T-helper 2 cell treated with Interferon-gamma antibody and Interleukin-4, amounts not matched to agents 5 μg/mL and 100 μg/mL, for 36 hours (primary cell): ENCODE measurements around the gene HOGA1.

Experiments used
- DNase-seq: peaks from one replicate; pipeline ENCODE4 v3.0.0; 2021; ENCODE audit warnings: low spot score
- H3K27ac Mint-ChIP-seq: one replicate; pipeline ENCODE4 v1.8.0; 2021; ENCODE audit warnings: mild to moderate bottlenecking, mixed read lengths
- H3K27me3 Mint-ChIP-seq: one replicate; pipeline ENCODE4 v1.8.0; 2021; ENCODE audit warnings: low read depth, mixed read lengths
- H3K36me3 Mint-ChIP-seq: one replicate; pipeline ENCODE4 v1.8.0; 2021; ENCODE audit warnings: low read depth, mixed read lengths
- H3K4me1 Mint-ChIP-seq: one replicate; pipeline ENCODE4 v1.8.0; 2021; ENCODE audit warnings: low read depth, mixed read lengths
- H3K4me3 Mint-ChIP-seq: one replicate; pipeline ENCODE4 v1.8.0; 2022; ENCODE audit warnings: mild to moderate bottlenecking, moderate library complexity, mixed read lengths
- H3K9me3 Mint-ChIP-seq: one replicate; pipeline ENCODE4 v1.8.0; 2021; ENCODE audit warnings: mixed read lengths

Gene HOGA1

GRCh38 chr10:97580421-97581367 lies 3.5 kb upstream of the HOGA1 start:
- Mint-ChIP-seq H3K27ac (no peak overlapping the region), H3K4me1 (no peaks in the 10 kb centered on the region), H3K4me3 (no peak overlapping the region), H3K9me3 (no peaks in the 10 kb centered on the region), H3K27me3 (peaks cover 4% of the 10 kb centered on the region), H3K36me3 (no peaks in the 10 kb centered on the region)
- no peak for DNase-seq

GRCh38 chr10:97582169-97582568 lies 2.0 kb upstream of the HOGA1 start:
- DNase-seq, result no peak
- Mint-ChIP-seq H3K4me1 (no peaks in the 10 kb centered on the region), H3K9me3 (no peaks in the 10 kb centered on the region)

DNA sequence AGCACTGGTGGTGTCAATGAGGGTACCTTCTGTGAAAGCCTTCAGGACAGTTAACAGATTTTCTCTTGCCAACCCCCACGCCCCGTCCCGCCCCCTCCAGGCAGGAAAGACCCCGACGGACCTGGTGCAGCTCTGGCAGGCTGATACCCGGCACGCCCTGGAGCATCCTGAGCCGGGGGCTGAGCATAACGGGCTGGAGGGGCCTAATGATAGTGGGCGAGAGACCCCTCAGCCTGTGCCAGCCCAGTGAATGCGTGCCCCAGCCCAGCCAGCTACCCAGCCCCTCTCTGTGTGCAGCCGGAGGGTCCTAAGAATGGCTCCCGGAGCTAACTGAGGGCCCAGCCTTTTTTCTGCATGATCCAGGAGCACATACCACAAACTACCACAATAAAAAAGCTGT lies 713 bp upstream of the HOGA1 start:
- DNase-seq, result no peak
- H3K9me3 Mint-ChIP-seq, result no peaks in the 10 kb centered on the region
- no peaks in the 10 kb centered on the region for H3K4me1 Mint-ChIP-seq
- no peak overlapping the region for H3K4me3 Mint-ChIP-seq
- no peak overlapping the region for H3K27ac Mint-ChIP-seq
- H3K36me3 Mint-ChIP-seq, result no peaks in the 10 kb centered on the region
- peaks cover 2% of the 10 kb centered on the region for H3K27me3 Mint-ChIP-seq

More at GRCh38 chr10:97582169-97582568, 2.0 kb upstream of the HOGA1 start:
- no peak overlapping the region for H3K4me3 Mint-ChIP-seq
- peaks cover 4% of the 10 kb centered on the region for H3K27me3 Mint-ChIP-seq
- H3K36me3 Mint-ChIP-seq, result no peaks in the 10 kb centered on the region
- H3K27ac Mint-ChIP-seq, result no peak overlapping the region

DNA sequence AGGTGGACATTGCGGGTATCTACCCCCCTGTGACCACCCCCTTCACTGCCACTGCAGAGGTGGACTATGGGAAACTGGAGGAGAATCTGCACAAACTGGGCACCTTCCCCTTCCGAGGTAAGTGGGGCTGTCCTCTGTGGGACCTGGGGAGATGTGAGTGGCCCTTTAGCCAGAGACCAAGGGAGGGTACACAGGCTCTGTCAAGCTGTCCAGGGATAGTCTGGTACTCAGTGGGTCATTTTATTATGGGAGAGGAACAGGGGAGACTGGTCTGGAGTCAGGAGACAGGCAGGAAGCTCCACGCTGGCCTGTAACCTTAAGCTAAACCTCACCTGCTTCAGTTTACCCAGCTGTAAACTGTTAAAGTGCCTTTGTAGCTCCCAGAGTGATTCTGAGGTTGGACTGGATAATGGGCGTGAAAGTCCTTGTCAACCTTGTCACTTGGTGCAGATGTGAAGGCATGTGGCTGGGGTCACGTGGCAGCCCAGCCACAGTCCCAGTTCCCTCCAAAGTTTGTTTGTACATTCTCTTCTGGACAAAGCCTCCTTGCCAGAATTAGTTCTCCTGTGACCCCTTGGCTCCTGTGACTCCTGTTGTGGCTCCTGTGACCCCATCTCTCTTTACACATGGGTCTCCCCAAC lies 729 bp downstream of the HOGA1 start:
- no peak overlapping the region for H3K4me3 Mint-ChIP-seq
- no peaks in the 10 kb centered on the region for H3K27me3 Mint-ChIP-seq
- no peak overlapping the region for H3K27ac Mint-ChIP-seq
- DNase-seq, result no peak
- H3K4me1 Mint-ChIP-seq, result no peaks in the 10 kb centered on the region
- H3K9me3 Mint-ChIP-seq, result no peaks in the 10 kb centered on the region
- no peaks in the 10 kb centered on the region for H3K36me3 Mint-ChIP-seq

GRCh38 chr10:97585439-97585811 lies 1.2 kb downstream of the HOGA1 start:
- Mint-ChIP-seq H3K36me3 (no peaks in the 10 kb centered on the region), H3K4me1 (no peaks in the 10 kb centered on the region), H3K4me3 (no peak overlapping the region), H3K27me3 (no peaks in the 10 kb centered on the region), H3K9me3 (no peaks in the 10 kb centered on the region), H3K27ac (no peak overlapping the region)
- DNase-seq, result no peak

DNA sequence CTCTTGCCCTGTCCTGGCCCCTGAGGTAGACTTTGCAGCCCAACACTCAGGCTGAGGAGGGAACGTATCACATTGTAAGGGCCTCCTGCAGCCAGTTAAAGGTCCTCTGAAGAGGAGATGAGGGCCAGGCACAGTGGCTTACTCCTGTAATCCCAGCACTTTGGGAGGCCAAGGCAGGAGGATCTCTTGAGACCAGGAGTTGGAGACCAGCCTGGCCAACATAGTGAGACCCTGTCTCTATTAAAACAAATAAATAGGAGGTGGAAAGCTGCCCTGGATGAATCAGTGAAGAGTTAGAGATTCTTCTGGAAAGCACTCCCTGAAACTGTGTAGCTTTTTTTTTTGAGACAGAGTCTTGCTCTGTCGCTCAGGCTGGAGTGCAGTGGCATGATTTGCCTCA lies 3.0 kb downstream of the HOGA1 start:
- Mint-ChIP-seq H3K36me3 (no peaks in the 10 kb centered on the region), H3K9me3 (no peaks in the 10 kb centered on the region), H3K4me3 (no peak overlapping the region), H3K27me3 (no peaks in the 10 kb centered on the region), H3K27ac (no peak overlapping the region), H3K4me1 (no peaks in the 10 kb centered on the region)
- no peak for DNase-seq

DNA sequence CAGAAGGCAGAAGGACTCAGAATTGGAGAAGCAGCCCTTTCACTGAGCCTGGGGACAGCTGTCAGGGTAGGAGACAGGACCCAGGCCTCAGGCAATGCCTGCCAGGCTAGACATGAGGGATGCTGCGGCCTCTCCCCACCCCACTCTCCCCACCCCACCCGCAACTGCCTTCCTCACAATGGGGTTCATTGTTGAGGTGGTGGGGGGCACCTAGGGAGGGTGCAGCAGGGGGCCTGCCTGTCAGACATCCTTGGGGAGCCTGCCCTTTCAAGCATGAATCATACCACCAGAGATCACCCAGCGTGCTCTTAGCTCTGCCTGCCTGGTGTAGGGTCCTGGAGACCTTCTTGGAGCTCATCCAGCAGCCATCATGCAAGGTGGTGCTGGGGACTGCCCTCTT lies 5.3 kb downstream of the HOGA1 start, which contains the start of gene C10orf62:
C10orf62 (plus strand) TSS at position 243 of the 400 bp plus-strand sequence. CDS start 177 bp downstream, outside the sequence.
- DNase-seq, result no peak
- no peaks in the 10 kb centered on the region for H3K27me3 Mint-ChIP-seq
- H3K9me3 Mint-ChIP-seq, result no peaks in the 10 kb centered on the region
- no peak within 1 kb of the TSS for H3K27ac Mint-ChIP-seq
- H3K4me1 Mint-ChIP-seq, result no peaks in the 10 kb centered on the region
- no peak within 1 kb of the TSS for H3K4me3 Mint-ChIP-seq
- H3K36me3 Mint-ChIP-seq, result no peaks in the 10 kb centered on the region

GRCh38 chr10:97590082-97590747 lies 6.0 kb downstream of the HOGA1 start:
- no peak for DNase-seq
- H3K9me3 Mint-ChIP-seq, result no peaks in the 10 kb centered on the region
- no peaks in the 10 kb centered on the region for H3K27me3 Mint-ChIP-seq
- H3K4me1 Mint-ChIP-seq, result no peaks in the 10 kb centered on the region
- H3K4me3 Mint-ChIP-seq, result no peak overlapping the region
- no peaks in the 10 kb centered on the region for H3K36me3 Mint-ChIP-seq
- no peak overlapping the region for H3K27ac Mint-ChIP-seq

GRCh38 chr10:97590748-97591495 lies 6.7 kb downstream of the HOGA1 start:
- Mint-ChIP-seq H3K9me3 (no peaks in the 10 kb centered on the region), H3K4me1 (no peaks in the 10 kb centered on the region), H3K4me3 (no peak overlapping the region), H3K27me3 (no peaks in the 10 kb centered on the region), H3K27ac (no peak overlapping the region), H3K36me3 (no peaks in the 10 kb centered on the region)
- no peak for DNase-seq

DNA sequence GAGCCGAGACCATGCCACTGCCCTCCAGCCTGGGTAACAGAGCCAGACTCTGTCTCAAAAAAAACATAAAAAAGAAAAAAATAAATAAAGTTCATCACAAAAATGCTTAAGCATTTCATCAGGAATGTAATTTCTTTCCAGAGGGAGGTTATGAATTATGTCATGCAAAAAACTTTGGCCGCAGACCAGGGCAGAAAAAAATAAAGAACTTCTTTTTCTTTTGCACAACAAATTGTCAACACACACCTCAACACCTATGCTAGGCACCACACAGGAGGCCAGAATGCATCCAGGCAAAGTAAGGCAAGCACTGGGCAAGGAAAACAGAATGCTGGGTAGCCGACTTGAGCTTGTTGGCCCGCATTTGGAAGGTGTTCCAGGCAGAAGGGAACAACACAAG lies 9.2 kb downstream of the HOGA1 start:
- H3K27me3 Mint-ChIP-seq, result no peaks in the 10 kb centered on the region
- no peaks in the 10 kb centered on the region for H3K4me1 Mint-ChIP-seq
- H3K9me3 Mint-ChIP-seq, result no peaks in the 10 kb centered on the region
- no peak overlapping the region for H3K4me3 Mint-ChIP-seq
- no peaks in the 10 kb centered on the region for H3K36me3 Mint-ChIP-seq
- DNase-seq, result no peak
- no peak overlapping the region for H3K27ac Mint-ChIP-seq

DNA sequence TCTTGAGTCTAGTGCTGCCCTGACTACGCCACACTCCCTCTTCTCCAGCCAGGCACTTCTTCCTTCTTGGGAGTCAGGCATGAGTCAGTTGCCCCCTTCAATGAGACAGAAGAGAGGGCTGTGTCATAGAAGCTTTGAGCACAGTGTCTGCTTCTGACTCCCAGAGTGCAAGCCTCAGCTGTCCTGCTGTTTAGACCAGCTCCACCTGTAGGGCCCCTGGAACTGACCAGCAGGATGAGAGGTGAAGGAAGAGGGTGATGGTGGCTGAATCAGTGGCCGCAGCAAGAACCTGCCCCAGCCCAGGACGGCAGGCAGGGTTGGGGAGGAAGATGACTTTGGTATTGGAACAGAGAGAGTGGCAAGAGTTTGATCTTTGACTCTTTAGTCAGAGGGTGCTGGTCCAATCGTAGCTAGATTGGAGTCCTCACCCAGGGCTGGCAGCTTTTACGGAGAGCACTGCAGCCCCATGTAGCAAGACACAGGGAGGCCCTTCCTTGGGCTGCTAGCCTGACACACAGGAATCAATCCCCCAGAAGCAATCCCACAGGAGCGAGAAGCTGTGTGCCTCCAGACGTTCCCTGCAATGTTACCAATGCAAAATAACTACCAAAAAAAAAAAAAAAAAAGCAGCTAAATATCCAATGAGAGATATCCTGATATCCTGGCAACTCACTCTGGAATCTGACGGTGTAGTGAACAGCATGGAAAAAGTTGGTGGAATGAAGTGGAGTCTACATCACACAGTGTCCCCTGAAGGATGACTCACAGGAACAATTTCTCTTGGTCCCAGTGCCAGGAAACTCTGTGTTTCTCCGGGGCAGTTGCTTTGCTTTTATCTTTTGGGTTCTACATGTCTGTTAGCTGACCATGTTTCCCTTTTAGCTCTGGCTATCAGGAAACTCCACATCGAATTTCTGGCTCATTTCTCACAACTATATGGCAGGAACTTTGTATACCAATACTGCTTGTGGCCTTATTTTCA lies 12.2 kb downstream of the HOGA1 start:
- H3K27ac Mint-ChIP-seq, result no peak overlapping the region
- DNase-seq, result no peak
- no peaks in the 10 kb centered on the region for H3K27me3 Mint-ChIP-seq
- H3K4me3 Mint-ChIP-seq, result no peak overlapping the region
- no peaks in the 10 kb centered on the region for H3K4me1 Mint-ChIP-seq
- no peaks in the 10 kb centered on the region for H3K9me3 Mint-ChIP-seq
- H3K36me3 Mint-ChIP-seq, result no peaks in the 10 kb centered on the region

DNA sequence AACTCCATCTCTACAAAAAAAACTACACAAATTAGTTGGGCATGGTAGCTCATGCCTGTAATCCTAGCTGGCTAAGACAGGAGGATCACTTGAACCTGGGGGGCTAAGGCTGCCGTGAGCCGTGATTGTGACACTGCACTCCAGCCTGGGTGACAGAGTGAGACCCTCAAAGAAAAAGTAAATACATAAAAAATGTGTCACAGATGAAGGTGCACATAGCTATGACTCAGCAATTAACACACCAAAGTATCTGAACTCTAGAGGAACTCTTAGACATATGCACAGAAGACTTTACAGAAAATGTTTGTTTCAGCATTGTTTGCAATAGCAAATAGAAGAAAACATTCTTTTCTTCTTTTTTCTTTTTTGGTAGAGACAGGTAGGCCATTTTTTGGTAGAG lies 13.6 kb downstream of the HOGA1 start:
- Mint-ChIP-seq H3K27ac (no peak overlapping the region), H3K27me3 (no peaks in the 10 kb centered on the region), H3K4me1 (no peaks in the 10 kb centered on the region), H3K9me3 (no peaks in the 10 kb centered on the region), H3K4me3 (no peak overlapping the region), H3K36me3 (no peaks in the 10 kb centered on the region)
- no peak for DNase-seq
